Breast epithelium (tissue), 3 donors: ENCODE results near the gene HADHA.

Experiments
- POLR2A ChIP-seq: fragments of 450-650 bp; IDR thresholded peaks from one replicate; pipeline ENCODE4 v1.6.1; 2016; ENCODE audit warnings: antibody characterized with exemption, mild to moderate bottlenecking, moderate library complexity
- TF ChIP-seq, protein P1 (sequence below), 3 donors: fragments of 450-650 bp; IDR thresholded peaks; one replicate each; pipeline ENCODE4 v1.5.1; 2016 to 2017; ENCODE audit warnings: antibody characterized with exemption in 3 of 3, mild to moderate bottlenecking in 3 of 3, moderate library complexity in 3 of 3

- no peak for TF ChIP-seq POLR2A
- TF ChIP-seq, protein P1, sequence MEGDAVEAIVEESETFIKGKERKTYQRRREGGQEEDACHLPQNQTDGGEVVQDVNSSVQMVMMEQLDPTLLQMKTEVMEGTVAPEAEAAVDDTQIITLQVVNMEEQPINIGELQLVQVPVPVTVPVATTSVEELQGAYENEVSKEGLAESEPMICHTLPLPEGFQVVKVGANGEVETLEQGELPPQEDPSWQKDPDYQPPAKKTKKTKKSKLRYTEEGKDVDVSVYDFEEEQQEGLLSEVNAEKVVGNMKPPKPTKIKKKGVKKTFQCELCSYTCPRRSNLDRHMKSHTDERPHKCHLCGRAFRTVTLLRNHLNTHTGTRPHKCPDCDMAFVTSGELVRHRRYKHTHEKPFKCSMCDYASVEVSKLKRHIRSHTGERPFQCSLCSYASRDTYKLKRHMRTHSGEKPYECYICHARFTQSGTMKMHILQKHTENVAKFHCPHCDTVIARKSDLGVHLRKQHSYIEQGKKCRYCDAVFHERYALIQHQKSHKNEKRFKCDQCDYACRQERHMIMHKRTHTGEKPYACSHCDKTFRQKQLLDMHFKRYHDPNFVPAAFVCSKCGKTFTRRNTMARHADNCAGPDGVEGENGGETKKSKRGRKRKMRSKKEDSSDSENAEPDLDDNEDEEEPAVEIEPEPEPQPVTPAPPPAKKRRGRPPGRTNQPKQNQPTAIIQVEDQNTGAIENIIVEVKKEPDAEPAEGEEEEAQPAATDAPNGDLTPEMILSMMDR (IDR thresholded peaks at IDR 0.05), result no peak
Measured at GRCh38 chr2:26292646-26293045, 48.2 kb upstream of the HADHA start.
